Prostate gland (tissue), 2 donors: Measurements from ENCODE around the gene SLIT3. TPM values are rescaled to one million over a fixed set of nuclear protein-coding genes. Genes with fewer than 3 reads are reported as not detected.

Experiments
- DNase-seq: peaks from one replicate; pipeline ENCODE4 v3.0.0-alpha.2; 2019; ENCODE audit warnings: low spot score
- H3K27ac ChIP-seq, 2 donors: fragments of 200-600 bp; sonication (generic); 2 replicates each; pipeline ENCODE4 v1.5.1; 2017 to 2019
- H3K27me3 ChIP-seq: fragments of 200-600 bp; sonication (generic); replicated peaks from 2 replicates; pipeline ENCODE4 v1.5.1; 2019; ENCODE audit not compliant: insufficient read depth
- H3K36me3 ChIP-seq, 2 donors: fragments of 200-600 bp; sonication (generic); 1 replicate in 1 of 2; 2 replicates in 1 of 2; pipeline versions ENCODE4 v1.5.1 to v1.8.1; 2017 to 2019
- H3K4me1 ChIP-seq: fragments of 200-600 bp; sonication (generic); replicated peaks from 2 replicates; pipeline ENCODE4 v1.5.1; 2019
- H3K4me3 ChIP-seq, 2 donors: fragments of 200-600 bp; sonication (generic); 2 replicates each; pipeline ENCODE4 v1.5.1; 2017 to 2019
- H3K9me3 ChIP-seq: fragments of 200-600 bp; sonication (generic); 2 replicates; pipeline ENCODE4 v1.5.1; 2017
- POLR2A ChIP-seq: fragments of 450-650 bp; IDR thresholded peaks from one replicate; pipeline ENCODE4 v1.6.1; 2016; ENCODE audit warnings: antibody characterized with exemption, mild to moderate bottlenecking
- POLR2AphosphoS5 ChIP-seq: sonication (generic); formaldehyde crosslinking; IDR thresholded peaks from one replicate; pipeline ENCODE4 v1.6.1; 2017; ENCODE audit warnings: antibody characterized with exemption
- WGBS: methylation state at CpG from one replicate; pipeline ENCODE4 v1.1.5; 2018; 5-methylcytosine and 5-hydroxymethylcytosine counted together
- intact Hi-C: fragments of 100-400 bp; cut with DNase I; formaldehyde crosslinking; loops from one replicate; pipeline ENCODE4 v1.14.2; 2022
- total RNA-seq, 2 donors: library from RNA; depleted of rRNA; stranded (reverse); fragments of >200 nt; gene quantifications; one replicate each; pipeline ENCODE4 v1.1.0, GENCODE V29; 2016
- TF ChIP-seq, protein P1 (sequence below), 4 experiments: fragments of 200-600 bp in 2 of 4; fragments of 450-650 bp in 2 of 4; sonication (generic) in 2 of 4; IDR thresholded peaks; 1 replicate in 3 of 4; 2 replicates in 1 of 4; pipeline ENCODE4 v1.5.1; 2016 to 2019; ENCODE audit warnings: antibody characterized with exemption in 4 of 4, mild to moderate bottlenecking in 2 of 4, moderate library complexity in 2 of 4

The SLIT3 gene
- total RNA-seq, 2 donors from 2014 or later = 8.3 TPM

DNA sequence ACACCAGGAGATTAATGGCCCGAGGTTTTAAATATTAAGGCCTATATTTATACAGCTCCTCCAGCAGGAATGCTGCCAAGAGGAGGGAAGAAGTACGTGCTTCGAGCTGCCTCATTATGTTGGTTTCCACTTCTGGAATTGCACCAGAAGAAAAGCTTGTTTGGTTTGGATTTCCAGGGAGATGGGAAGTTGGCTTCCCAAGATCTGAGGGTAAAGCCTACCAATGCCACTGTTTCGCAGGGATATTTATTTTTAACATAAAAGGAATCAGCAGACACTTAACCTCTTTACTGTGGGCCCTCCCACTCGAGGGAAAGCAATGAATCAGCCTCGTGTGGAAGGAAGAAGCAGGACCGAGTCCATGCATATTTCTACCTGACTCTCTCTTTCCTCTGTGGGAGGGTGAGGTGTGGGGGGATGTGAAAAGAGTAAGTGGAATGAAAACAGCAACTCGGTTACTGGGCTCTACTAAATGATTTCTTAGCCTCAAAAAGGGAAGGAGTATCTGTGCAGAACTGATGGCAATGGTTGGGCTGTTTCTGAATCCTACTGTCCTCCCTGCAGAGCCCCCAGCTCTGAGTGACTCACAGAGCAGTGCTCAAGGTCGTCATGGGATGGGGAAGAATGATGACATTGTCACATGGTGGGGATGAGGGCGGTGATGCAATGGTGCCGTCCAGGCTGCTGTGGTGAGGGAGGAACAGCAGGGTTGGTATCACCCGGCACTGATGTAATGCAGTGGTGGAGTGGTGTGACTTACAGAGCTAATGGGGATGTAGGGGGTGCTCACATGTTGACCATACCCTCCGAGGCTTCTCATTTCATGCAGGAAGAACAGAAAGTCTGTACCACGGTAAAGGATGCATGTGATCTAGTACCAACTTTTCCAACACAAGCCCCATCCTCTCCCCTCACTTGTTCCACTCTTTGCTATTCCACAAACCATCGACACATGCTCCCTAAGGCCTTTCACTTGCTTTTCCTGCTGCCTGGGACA, 506.8 kb downstream of the SLIT3 start:
- TF ChIP-seq, protein P1, sequence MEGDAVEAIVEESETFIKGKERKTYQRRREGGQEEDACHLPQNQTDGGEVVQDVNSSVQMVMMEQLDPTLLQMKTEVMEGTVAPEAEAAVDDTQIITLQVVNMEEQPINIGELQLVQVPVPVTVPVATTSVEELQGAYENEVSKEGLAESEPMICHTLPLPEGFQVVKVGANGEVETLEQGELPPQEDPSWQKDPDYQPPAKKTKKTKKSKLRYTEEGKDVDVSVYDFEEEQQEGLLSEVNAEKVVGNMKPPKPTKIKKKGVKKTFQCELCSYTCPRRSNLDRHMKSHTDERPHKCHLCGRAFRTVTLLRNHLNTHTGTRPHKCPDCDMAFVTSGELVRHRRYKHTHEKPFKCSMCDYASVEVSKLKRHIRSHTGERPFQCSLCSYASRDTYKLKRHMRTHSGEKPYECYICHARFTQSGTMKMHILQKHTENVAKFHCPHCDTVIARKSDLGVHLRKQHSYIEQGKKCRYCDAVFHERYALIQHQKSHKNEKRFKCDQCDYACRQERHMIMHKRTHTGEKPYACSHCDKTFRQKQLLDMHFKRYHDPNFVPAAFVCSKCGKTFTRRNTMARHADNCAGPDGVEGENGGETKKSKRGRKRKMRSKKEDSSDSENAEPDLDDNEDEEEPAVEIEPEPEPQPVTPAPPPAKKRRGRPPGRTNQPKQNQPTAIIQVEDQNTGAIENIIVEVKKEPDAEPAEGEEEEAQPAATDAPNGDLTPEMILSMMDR (IDR thresholded peaks at IDR 0.05) = no peak
- TF ChIP-seq POLR2A (no peak), POLR2AphosphoS5 (no peak)
- no peak for DNase-seq
- no peak overlapping the region for H3K4me3 ChIP-seq
- WGBS = 43% methylated on average over 15 of the region's 15 CpGs
- no peaks in the 10 kb centered on the region for H3K4me1 ChIP-seq
- intact Hi-C loops = no loop called here
- no peaks in the 10 kb centered on the region for H3K27me3 ChIP-seq
- no peaks in the 10 kb centered on the region for H3K36me3 ChIP-seq
- H3K27ac ChIP-seq = no peak overlapping the region
- H3K9me3 ChIP-seq = no peaks in the 10 kb centered on the region

DNA sequence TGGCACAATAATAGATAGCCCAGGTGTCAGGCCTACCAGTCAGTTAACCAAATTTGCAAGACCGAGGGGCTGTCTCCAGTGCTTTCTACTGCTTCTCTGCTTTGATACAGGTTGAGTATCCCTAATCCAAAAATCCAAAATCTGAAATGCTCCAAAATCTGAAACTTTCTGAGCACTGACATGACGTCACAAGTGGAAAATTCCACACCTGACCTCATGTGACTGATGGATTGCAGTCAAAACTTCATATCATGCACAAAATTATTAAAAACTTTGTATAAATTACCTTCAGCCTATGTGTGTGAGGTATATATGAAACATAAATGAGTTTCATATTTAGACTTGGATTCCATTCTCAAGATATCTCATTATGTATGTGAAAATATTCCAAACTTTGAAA, 508.3 kb downstream of the SLIT3 start:
- no peak overlapping the region for H3K4me3 ChIP-seq
- TF ChIP-seq, protein P1 (IDR thresholded peaks at IDR 0.05) = no peak
- TF ChIP-seq POLR2A = no peak
- no peaks in the 10 kb centered on the region for H3K9me3 ChIP-seq
- no peak overlapping the region for H3K27ac ChIP-seq
- H3K27me3 ChIP-seq = no peaks in the 10 kb centered on the region
- no peaks in the 10 kb centered on the region for H3K4me1 ChIP-seq
- no peaks in the 10 kb centered on the region for H3K36me3 ChIP-seq
- no peak for DNase-seq
- intact Hi-C loops = no loop called here
- WGBS = 79% methylated on average over 2 of the region's 2 CpGs

DNA sequence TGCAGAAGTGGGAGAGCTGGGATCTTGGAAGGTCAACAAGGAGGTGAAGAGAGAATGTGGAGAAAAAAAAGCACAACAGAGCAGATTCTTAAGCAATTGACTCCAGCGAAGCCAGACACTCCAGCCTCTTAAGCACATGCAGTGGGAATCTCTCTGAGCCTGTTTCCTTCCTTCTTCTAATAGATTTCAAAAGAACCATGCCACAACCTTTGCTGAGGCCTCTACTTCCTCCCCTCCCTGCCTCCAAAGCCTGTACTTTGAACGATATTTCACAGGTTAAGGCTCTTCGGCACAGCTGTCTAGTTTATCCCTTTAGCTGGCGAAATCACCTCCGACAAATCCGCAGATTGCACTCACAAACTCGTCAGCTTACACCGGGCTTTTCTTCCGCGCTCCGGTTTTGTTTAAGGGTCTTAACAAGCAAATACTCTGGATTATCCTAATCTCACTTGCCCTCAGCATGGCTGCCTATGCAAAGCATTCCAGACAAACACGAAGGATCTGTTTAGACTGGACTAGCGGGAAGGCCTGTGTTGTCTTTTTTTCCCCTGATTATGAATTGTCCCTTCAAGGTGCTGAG, 510.2 kb downstream of the SLIT3 start:
- intact Hi-C loops = no loop called here

DNA sequence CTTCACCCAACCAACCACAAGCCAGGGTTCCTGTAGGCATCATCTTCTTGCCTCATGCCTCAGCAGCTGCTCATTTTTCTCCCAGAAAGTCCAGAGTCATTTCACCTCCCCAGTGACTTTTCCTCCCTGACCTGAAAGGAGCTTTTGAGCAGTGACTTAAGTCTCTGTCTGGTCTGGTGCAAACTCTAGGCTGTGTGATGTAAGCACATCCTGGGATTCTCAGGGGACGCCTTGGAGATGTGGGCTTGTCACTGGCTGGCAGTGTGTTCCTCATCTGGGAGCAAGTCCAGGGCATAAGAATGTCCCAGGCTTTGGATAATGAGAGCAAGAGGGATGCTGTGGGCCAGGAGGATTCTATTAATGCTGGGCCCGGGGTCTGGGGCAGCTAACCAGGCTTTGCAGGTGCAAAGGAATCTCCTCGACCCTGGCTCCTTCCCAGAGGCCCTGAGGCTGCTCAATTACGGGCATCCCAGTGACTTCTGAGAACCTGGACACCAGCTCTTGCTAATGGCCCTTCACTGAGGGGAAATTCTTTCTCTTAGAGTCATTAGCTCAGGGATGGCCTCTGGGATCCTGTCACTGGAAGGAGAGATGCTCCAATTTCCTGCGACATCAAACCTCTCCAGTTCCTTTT, 510.8 kb downstream of the SLIT3 start:
- Histone ChIP-seq H3K27me3 (no peaks in the 10 kb centered on the region), H3K27ac (no peak overlapping the region), H3K4me3 (no peak overlapping the region), H3K4me1 (no peaks in the 10 kb centered on the region), H3K9me3 (no peaks in the 10 kb centered on the region), H3K36me3 (no peaks in the 10 kb centered on the region)
- intact Hi-C loops = no loop called here
- DNase-seq = no peak
- no peak for TF ChIP-seq POLR2AphosphoS5
- TF ChIP-seq, protein P1 (IDR thresholded peaks at IDR 0.05) = no peak
- no peak for TF ChIP-seq POLR2A
- WGBS = 67% methylated on average over 5 of the region's 5 CpGs

More for the DNA sequence above, 510.2 kb downstream of the SLIT3 start:
- Histone ChIP-seq H3K27ac (no peak overlapping the region), H3K4me1 (no peaks in the 10 kb centered on the region), H3K36me3 (no peaks in the 10 kb centered on the region), H3K9me3 (no peaks in the 10 kb centered on the region), H3K4me3 (no peak overlapping the region), H3K27me3 (no peaks in the 10 kb centered on the region)
- WGBS = 91% methylated on average over 13 of the region's 13 CpGs
- TF ChIP-seq POLR2A = no peak
- DNase-seq = no peak

DNA sequence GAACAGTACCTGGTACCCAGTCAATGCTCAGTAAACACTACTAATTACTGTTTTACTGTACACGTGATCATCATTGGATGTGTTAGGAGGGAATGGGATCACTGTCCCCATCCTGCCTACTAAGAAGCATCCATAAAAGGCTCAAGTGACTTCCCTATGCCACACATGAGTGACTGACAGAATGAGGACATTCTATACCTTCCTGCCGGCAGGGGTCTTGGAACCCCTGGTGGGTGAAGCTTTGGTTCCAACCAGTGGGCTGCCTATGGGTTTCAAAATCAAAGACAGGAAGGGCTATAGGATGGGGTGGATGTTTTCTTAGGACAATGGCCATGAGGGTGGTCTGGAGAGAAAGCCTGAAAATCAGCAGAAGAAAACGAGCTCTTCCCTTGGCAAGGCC, 512.2 kb downstream of the SLIT3 start:
- Histone ChIP-seq H3K27ac (no peak overlapping the region), H3K4me1 (no peaks in the 10 kb centered on the region), H3K27me3 (no peaks in the 10 kb centered on the region), H3K4me3 (no peak overlapping the region), H3K36me3 (no peaks in the 10 kb centered on the region), H3K9me3 (no peaks in the 10 kb centered on the region)
- no peak for TF ChIP-seq POLR2AphosphoS5
- no peak for TF ChIP-seq POLR2A
- intact Hi-C loops = no loop called here
- WGBS = 74% methylated on average over 3 of the region's 3 CpGs
- no peak for DNase-seq
